HepG2 (cell line): ENCODE measurements around the gene CDH22. TPM values are rescaled to one million over a fixed set of nuclear protein-coding genes. Genes with fewer than 3 reads are reported as not detected.

Experiments used
- ATAC-seq: fragments of 200-7000 bp; cut with Tn5 transposase; 3 replicates; pipeline ENCODE4 v1.9.1; 2020; ENCODE audit warnings: mild to moderate bottlenecking, moderate library complexity
- BruUV-seq: library from RNA; stranded (reverse); fragments of 400-500 nt; replicated peaks from 2 replicates; lab custom pipeline; 2021; lab: Mats Ljungman, UMichigan
- CTCF ChIA-PET: fragments of 300-600 bp; formaldehyde crosslinking; extraction: SDS; loops from one replicate; lab custom pipeline; 2021; ENCODE audit warnings: low total read pairs, inconsistent platforms, low intra/inter-chr PET ratio; lab: Yijun Ruan, JAX
- POLR2A ChIA-PET: fragments of 350-600 bp; sonication (Branson Sonifier 250); formaldehyde crosslinking; loops from one replicate; lab custom pipeline; 2020; ENCODE audit warnings: antibody characterized with exemption, inconsistent platforms; lab: Yijun Ruan, JAX
- DNase-seq: peaks from one replicate; pipeline ENCODE4 v3.0.0-alpha.2; 2015; ENCODE audit warnings: low spot score
- FAIRE-seq: peaks from 3 replicates; lab custom pipeline; 2011; peaks lifted over from hg19 to GRCh38; lab: Jason Lieb, UNC
- H2AFZ ChIP-seq: one replicate; pipeline ENCODE4 v1.6.1; 2011; ENCODE audit warnings: low read length, inconsistent platforms
- H3K27ac ChIP-seq: fragments of 300-600 bp; 3 replicates; pipeline ENCODE4 v1.8.0; 2011; ENCODE audit warnings: mixed run types, mild to moderate bottlenecking, mixed read lengths, low read length, inconsistent platforms; ENCODE audit not compliant: insufficient read depth; ENCODE audit errors: extremely low read length
- H3K27me3 ChIP-seq, 2 experiments: fragments of 200-600 bp in 1 of 2; 2 replicates in 1 of 2; 3 replicates in 1 of 2; pipeline versions ENCODE4 v1.6.0 to v1.8.0; 2011; ENCODE audit warnings: low read length in 2 of 2, mild to moderate bottlenecking in 2 of 2, moderate library complexity in 2 of 2, inconsistent platforms in 1 of 2; ENCODE audit not compliant: insufficient read depth in 2 of 2, control insufficient read depth in 1 of 2
- H3K36me3 ChIP-seq, 2 experiments: fragments of 200-600 bp in 1 of 2; replicated peaks in 1 of 2; 2 replicates in 1 of 2; 3 replicates in 1 of 2; pipeline versions ENCODE4 v1.5.1 to v1.8.0; 2011; ENCODE audit warnings: low read length in 2 of 2, inconsistent platforms in 1 of 2; ENCODE audit not compliant: insufficient read depth in 2 of 2, control insufficient read depth in 1 of 2
- H3K4me1 ChIP-seq: 2 replicates; pipeline ENCODE4 v1.5.1; 2012; ENCODE audit warnings: low read length, inconsistent platforms; ENCODE audit not compliant: insufficient read depth
- H3K4me2 ChIP-seq: 2 replicates; pipeline ENCODE4 v1.6.0; 2011; ENCODE audit warnings: low read depth, low read length, inconsistent platforms
- H3K4me3 ChIP-seq, 3 experiments: fragments of 200-600 bp in 1 of 3; sonication (generic), shearing (Covaris generic) in 1 of 3; replicated peaks in 1 of 3; 2 replicates each; pipeline ENCODE4 v1.5.1; 2011 to 2016; ENCODE audit warnings: low read length in 3 of 3, inconsistent platforms in 2 of 3, low read depth in 2 of 3, mild to moderate bottlenecking in 2 of 3, control low read depth in 1 of 3, mixed read lengths in 1 of 3; ENCODE audit not compliant: insufficient read depth in 1 of 3
- H3K79me2 ChIP-seq: one replicate; pipeline ENCODE4 v1.6.1; 2011; ENCODE audit warnings: low read length, inconsistent platforms; ENCODE audit not compliant: insufficient read depth
- H3K9ac ChIP-seq: 2 replicates; pipeline ENCODE4 v1.6.0; 2011; ENCODE audit warnings: mild to moderate bottlenecking, low read depth, low read length, inconsistent platforms; ENCODE audit not compliant: insufficient read depth
- H3K9me3 ChIP-seq: 2 replicates; pipeline ENCODE4 v1.5.1; 2012; ENCODE audit warnings: mild to moderate bottlenecking, low read length
- H4K20me1 ChIP-seq: 2 replicates; pipeline ENCODE4 v1.6.0; 2011; ENCODE audit warnings: inconsistent platforms, mild to moderate bottlenecking, low read length, moderate library complexity; ENCODE audit not compliant: insufficient read depth
- FOXO4 ChIP-seq: sonication (generic); formaldehyde crosslinking; conservative IDR thresholded peaks from 2 replicates; pipeline ENCODE4 v1.8.1; 2023; ENCODE audit warnings: missing genetic modification reagents
- KLF11 ChIP-seq: IDR thresholded peaks from 2 replicates; pipeline ENCODE4 v1.6.1; 2016; ENCODE audit warnings: missing compliant biosample characterization
- MXI1 ChIP-seq: IDR thresholded peaks from 3 replicates; pipeline ENCODE4 v1.6.1; 2012; ENCODE audit warnings: low read depth, low read length, inconsistent platforms, borderline replicate concordance
- PHF20 ChIP-seq: sonication (generic); formaldehyde crosslinking; IDR thresholded peaks from 2 replicates; pipeline ENCODE4 v1.5.0; 2020; ENCODE audit warnings: mild to moderate bottlenecking, missing genetic modification reagents
- PHF21A ChIP-seq: sonication (generic); formaldehyde crosslinking; IDR thresholded peaks from 2 replicates; pipeline ENCODE4 v1.5.0; 2020; ENCODE audit warnings: mild to moderate bottlenecking, missing genetic modification reagents
- PLSCR1 ChIP-seq: sonication (generic); formaldehyde crosslinking; IDR thresholded peaks from 2 replicates; pipeline ENCODE4 v1.5.0; 2020; ENCODE audit warnings: missing genetic modification reagents, mild to moderate bottlenecking, borderline replicate concordance
- RBM22 ChIP-seq: fragments of 200-400 bp; formaldehyde crosslinking; optimal IDR thresholded peaks from 2 replicates; pipeline ENCODE3; 2017; ENCODE audit warnings: mild to moderate bottlenecking, low read length, moderate library complexity
- ZFP36L2 ChIP-seq: sonication (generic); formaldehyde crosslinking; IDR thresholded peaks from 2 replicates; pipeline ENCODE4 v1.4.0; 2020; ENCODE audit warnings: missing genetic modification reagents
- ZNF484 ChIP-seq: sonication (generic); formaldehyde crosslinking; IDR thresholded peaks from 2 replicates; pipeline ENCODE4 v1.5.1; 2020; ENCODE audit warnings: mild to moderate bottlenecking, low read depth, missing genetic modification reagents, borderline replicate concordance
- WGBS: methylation state at CpG from one replicate; pipeline ENCODE4 v1.1.6; 2017; ENCODE audit warnings: low lambda C conversion rate; 5-methylcytosine and 5-hydroxymethylcytosine counted together
- in situ Hi-C: cut with HindIII; loops from 2 replicates; pipeline ENCODE4 v1.10.0; 2017; ENCODE audit warnings: low pct_unique_long_range_greater_than_20kb; ENCODE audit not compliant: extremely low pct_ligation_motif_present
- intact Hi-C: fragments of 100-400 bp; cut with micrococcal nuclease; formaldehyde crosslinking; loops from one replicate; pipeline ENCODE4 v1.10.0; 2022; ENCODE audit not compliant: unreplicated experiment
- polyA plus RNA-seq, 8 experiments: library from polyadenylated mRNA; depleted of rRNA in 3 of 8; stranded (reverse) in 7 of 8; unstranded in 1 of 8; fragments of >200 nt; fragmentation: Illumina TruSeq in 4 of 8; extraction: Trizol in 4 of 8; gene quantifications; 2 replicates each; pipeline versions ENCODE4 v1.2.1 to v1.2.3, GENCODE V29; 2011 to 2016; ENCODE audit warnings: low read depth in 4 of 8, missing spikeins in 1 of 8, mixed read lengths in 1 of 8; ENCODE audit not compliant: insufficient read depth in 1 of 8
- total RNA-seq, 5 experiments: library from RNA; depleted of rRNA; stranded (reverse); fragments of >200 nt; fragmentation: Illumina TruSeq; extraction: Trizol; gene quantifications; 2 replicates each; pipeline ENCODE4 v1.2.3, GENCODE V29; 2016; ENCODE audit warnings: low read depth in 1 of 5
- TF ChIP-seq, protein P1 (sequence below), 2 experiments: sonication (generic) in 1 of 2; formaldehyde crosslinking in 1 of 2; IDR thresholded peaks; 2 replicates each; pipeline versions ENCODE4 v1.4.0 to v1.6.1; 2016 to 2020; ENCODE audit warnings: borderline replicate concordance in 1 of 2, low read depth in 1 of 2, mild to moderate bottlenecking in 1 of 2, missing genetic modification reagents in 1 of 2
- TF ChIP-seq, protein P2 (sequence below): sonication (generic); formaldehyde crosslinking; IDR thresholded peaks from 2 replicates; pipeline ENCODE4 v1.5.0; 2020; ENCODE audit warnings: mild to moderate bottlenecking, missing genetic modification reagents

Gene CDH22
- total and polyA plus RNA-seq, 2 of the 13 experiments (the other 11 are each of a cell fraction or from before 2014, with no cell fraction given): not detected

DNA sequence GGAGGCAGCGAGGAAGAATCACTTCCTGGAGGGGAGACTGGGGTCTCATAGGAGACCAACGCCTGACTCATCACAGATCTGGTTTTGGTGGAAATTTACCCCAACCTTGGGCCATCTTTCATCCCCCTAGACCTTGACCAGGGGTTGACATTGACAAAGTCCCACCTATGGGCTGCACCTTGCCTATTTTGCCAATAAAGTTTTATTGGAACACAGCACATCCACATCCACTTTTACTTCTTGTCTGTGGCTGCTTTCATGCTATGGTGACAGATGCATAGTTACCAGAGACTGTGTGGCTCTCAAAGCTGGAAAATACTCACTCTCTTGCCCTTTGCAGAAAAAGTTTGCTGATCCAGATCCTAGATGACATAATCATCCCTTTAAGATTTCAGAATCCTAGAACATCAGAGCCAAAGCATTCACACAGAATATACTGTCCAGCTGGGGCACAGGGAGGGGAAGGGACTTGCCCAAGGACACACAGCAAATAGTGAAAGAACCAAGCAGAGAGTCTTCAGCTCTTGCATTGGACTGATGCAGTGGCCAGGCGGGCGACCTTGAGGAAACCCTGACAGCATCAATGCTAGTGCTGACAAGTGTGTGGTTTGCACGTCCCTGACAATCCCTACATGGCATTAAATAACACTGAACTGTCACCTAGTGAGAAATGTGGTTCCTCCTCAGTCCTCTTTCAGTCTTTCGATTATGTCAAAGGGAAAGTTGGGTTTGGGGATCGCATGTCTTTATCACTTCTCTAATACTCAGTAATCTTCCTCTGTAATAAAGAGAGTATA, 149.0 kb downstream of the CDH22 start (continued):
- TF ChIP-seq KLF11 (CRISPR knock-in tag): no peak
- no peak for TF ChIP-seq MXI1

DNA sequence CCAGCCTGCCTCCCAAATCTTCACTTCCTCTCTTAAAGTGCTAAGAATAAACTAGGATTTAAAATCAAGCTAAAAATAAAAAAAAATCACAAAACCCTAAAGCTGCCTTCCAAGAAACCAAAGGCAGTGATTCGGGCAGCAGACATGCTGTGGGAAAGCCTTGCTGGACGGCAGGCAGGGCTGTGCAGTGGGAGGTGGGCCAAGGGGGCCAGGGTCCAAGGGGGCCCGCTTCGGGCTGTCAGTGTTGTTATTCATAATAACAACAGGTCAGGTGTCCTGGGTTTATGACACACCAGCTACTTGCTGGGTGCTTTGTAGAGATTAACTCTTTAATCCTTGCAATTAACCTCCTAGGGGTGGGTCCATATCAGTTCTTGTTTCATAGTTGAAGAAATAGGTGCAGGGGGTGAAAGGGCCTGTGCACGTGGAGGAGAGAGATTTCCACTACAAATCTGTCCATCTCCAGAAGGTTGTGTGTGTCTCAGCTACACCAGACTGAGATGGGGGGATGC, 149.8 kb downstream of the CDH22 start:
- no peaks in the 10 kb centered on the region for H3K9me3 ChIP-seq
- no peak overlapping the region for H3K4me2 ChIP-seq
- peaks cover 4 to 60% of the 10 kb centered on the region in 2 experiments; a peak in 4 of 5 replicates for H3K27me3 ChIP-seq
- no peak overlapping the region for H3K4me3 ChIP-seq
- no peak overlapping the region for H2AFZ ChIP-seq
- H3K9ac ChIP-seq: no peak overlapping the region
- intact Hi-C loops: no loop called here
- no peaks in the 10 kb centered on the region for H3K36me3 ChIP-seq
- DNase-seq: no peak
- H3K27ac ChIP-seq: no peak overlapping the region
- FAIRE-seq: no peak
- WGBS: 0% methylated on average over 5 of the region's 5 CpGs
- in situ Hi-C loops: no loop called here
- no peaks in the 10 kb centered on the region; the same call in 1 of the 2 replicates for H4K20me1 ChIP-seq
- no peak for TF ChIP-seq ZNF484 (CRISPR knock-in tag)
- TF ChIP-seq PHF20 (CRISPR knock-in tag): no peak
- TF ChIP-seq PLSCR1 (CRISPR knock-in tag): no peak
- TF ChIP-seq, protein P1, sequence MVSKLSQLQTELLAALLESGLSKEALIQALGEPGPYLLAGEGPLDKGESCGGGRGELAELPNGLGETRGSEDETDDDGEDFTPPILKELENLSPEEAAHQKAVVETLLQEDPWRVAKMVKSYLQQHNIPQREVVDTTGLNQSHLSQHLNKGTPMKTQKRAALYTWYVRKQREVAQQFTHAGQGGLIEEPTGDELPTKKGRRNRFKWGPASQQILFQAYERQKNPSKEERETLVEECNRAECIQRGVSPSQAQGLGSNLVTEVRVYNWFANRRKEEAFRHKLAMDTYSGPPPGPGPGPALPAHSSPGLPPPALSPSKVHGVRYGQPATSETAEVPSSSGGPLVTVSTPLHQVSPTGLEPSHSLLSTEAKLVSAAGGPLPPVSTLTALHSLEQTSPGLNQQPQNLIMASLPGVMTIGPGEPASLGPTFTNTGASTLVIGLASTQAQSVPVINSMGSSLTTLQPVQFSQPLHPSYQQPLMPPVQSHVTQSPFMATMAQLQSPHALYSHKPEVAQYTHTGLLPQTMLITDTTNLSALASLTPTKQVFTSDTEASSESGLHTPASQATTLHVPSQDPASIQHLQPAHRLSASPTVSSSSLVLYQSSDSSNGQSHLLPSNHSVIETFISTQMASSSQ (IDR thresholded peaks at IDR 0.05; ENCODE audit: low read depth): no peak
- TF ChIP-seq, protein P1 (CRISPR knock-in tag; IDR thresholded peaks at IDR 0.05; ENCODE audit: borderline replicate concordance): no peak
- no peak for TF ChIP-seq ZFP36L2 (CRISPR knock-in tag)
- TF ChIP-seq RBM22: no peak
- TF ChIP-seq, protein P2, sequence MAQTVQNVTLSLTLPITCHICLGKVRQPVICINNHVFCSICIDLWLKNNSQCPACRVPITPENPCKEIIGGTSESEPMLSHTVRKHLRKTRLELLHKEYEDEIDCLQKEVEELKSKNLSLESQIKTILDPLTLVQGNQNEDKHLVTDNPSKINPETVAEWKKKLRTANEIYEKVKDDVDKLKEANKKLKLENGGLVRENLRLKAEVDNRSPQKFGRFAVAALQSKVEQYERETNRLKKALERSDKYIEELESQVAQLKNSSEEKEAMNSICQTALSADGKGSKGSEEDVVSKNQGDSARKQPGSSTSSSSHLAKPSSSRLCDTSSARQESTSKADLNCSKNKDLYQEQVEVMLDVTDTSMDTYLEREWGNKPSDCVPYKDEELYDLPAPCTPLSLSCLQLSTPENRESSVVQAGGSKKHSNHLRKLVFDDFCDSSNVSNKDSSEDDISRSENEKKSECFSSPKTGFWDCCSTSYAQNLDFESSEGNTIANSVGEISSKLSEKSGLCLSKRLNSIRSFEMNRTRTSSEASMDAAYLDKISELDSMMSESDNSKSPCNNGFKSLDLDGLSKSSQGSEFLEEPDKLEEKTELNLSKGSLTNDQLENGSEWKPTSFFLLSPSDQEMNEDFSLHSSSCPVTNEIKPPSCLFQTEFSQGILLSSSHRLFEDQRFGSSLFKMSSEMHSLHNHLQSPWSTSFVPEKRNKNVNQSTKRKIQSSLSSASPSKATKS (CRISPR knock-in tag): no peak
- TF ChIP-seq FOXO4 (CRISPR knock-in tag): no peak
- TF ChIP-seq PHF21A (CRISPR knock-in tag): no peak
- TF ChIP-seq, all 625 proteins: peak for 0
- no peaks in the 10 kb centered on the region for H3K79me2 ChIP-seq
- POLR2A ChIA-PET: no interaction called here
- peaks cover 9% of the 10 kb centered on the region; the same call in 1 of the 2 replicates for H3K4me1 ChIP-seq
- no peak for ATAC-seq
- no TSS peak for BruUV-seq
- CTCF ChIA-PET: no interaction called here
